ENCODE measurements around the gene CRAT.

Gene CRAT

GRCh38 chr9:129058965-129059795 is 51.4 kb downstream of the CRAT start:
- DNase-seq, result no peak

DNA sequence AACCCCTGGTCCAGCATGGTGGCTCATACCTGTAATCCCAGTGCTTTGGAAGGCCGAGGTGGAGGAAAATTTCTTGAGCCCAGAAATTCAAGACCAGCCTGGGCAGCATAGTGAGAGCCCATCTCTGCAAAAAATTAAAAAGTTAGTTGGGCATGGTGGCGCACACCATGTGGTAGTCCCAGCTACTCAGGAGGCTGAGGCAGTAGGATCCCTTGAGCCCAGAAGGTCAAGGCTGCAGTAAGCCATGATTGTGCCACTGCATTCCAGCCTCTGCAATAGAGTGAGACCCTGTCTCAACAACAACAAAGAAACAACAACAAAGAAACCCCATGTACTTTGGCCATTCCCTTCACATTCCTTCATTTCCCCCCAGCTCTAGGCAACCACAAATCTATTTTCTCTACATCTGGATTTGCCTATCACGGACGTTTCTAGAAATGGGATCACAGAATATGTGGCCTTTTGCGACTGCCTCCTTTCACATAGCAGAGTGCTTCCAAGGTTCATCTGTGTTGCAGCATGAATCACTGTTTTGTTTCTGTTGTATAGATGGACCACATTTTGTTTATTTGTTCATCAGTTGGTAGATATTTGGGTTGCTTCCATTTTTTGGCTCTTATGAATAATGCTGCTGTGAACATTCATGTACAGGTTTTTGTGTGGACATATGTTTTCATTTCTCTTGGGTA is 56.3 kb downstream of the CRAT start:
- DNase-seq, result no peak

DNA sequence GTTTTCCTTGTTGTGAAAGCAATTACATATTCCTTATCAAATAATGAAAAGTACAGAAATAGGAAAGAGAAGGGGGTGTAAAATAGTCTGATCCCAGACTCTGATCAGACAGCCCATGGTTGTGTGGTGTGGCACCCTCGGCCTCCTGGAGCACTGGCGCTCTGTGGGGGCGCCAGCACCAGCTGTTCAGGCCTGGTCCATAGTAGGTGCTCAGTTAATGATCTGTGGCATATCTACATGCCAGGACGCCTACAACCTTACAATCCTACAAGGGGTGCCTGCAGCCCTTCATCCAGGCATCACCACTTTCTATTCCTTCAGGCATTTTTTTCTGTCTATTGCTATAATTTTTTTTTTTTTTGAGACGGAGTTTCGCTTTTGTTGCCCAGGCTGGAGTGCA is 57.6 kb downstream of the CRAT start:
- DNase-seq, result no peak

DNA sequence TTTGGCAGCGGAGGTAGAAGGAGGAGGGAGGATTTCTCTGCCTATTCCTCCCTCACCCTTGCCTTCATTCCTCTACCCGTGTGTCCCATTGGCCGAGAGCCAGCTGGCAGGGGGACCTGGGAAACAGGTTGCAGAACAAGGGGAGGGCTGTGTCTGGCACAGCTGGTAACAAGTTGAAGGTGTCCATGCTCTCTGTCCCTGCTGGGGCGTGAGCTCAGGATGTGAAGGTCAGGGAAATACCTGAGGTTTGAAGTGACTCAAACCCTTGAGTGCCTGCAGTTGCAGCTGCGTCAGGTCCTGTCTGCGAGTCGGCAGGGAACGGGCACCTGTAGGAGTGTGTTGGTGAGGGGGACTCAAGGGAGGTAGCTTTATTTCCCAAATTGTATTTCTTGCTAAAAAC is 58.0 kb downstream of the CRAT start:
- no peak for DNase-seq
